ENCODE measurements around the gene PDCD11. TPM values are rescaled to one million over a fixed set of nuclear protein-coding genes. Genes with fewer than 3 reads are reported as not detected.

PDCD11 gene
- total RNA-seq, 1 experiment from 2014 or later = 33.0 TPM

GRCh38 chr10:103373544-103373943 lies 22.9 kb upstream of the PDCD11 start:
- Mint-ChIP-seq H3K27me3 (ENCODE audit: unreplicated experiment) (no peaks in the 10 kb centered on the region), H3K36me3 (ENCODE audit: insufficient read depth, unreplicated experiment) (peaks cover 5% of the 10 kb centered on the region), H3K27ac (ENCODE audit: unreplicated experiment) (no peak overlapping the region), H3K4me1 (ENCODE audit: low read depth, unreplicated experiment) (no peaks in the 10 kb centered on the region), H3K4me3 (ENCODE audit: low read depth, unreplicated experiment) (no peak overlapping the region), H3K9me3 (ENCODE audit: low read depth, unreplicated experiment) (no peaks in the 10 kb centered on the region)
- no TSS peak for BruUV-seq (replicated peaks)
- intact Hi-C loops (cut with micrococcal nuclease; ENCODE audit: unreplicated experiment) = no loop called here
- CTCF ChIA-PET = interaction anchor here (0.7 kb wide), 1 partner anchor 13 kb away, joined by 3 read pairs; no protein-coding TSS in a partner anchor
- TF ChIP-seq CTCF (IDR thresholded peaks at IDR 0.05; ENCODE audit: unreplicated experiment) = no peak
- no peak for DNase-seq

GRCh38 chr10:103374263-103374662 lies 22.2 kb upstream of the PDCD11 start:
- Mint-ChIP-seq H3K4me1 (ENCODE audit: low read depth, unreplicated experiment) (no peaks in the 10 kb centered on the region), H3K36me3 (ENCODE audit: insufficient read depth, unreplicated experiment) (peaks cover 8% of the 10 kb centered on the region), H3K9me3 (ENCODE audit: low read depth, unreplicated experiment) (no peaks in the 10 kb centered on the region), H3K27me3 (ENCODE audit: unreplicated experiment) (no peaks in the 10 kb centered on the region), H3K27ac (ENCODE audit: unreplicated experiment) (no peak overlapping the region), H3K4me3 (ENCODE audit: low read depth, unreplicated experiment) (no peak overlapping the region)
- intact Hi-C loops (cut with micrococcal nuclease; ENCODE audit: unreplicated experiment) = no loop called here
- DNase-seq = no peak
- CTCF ChIA-PET = no interaction called here
- TF ChIP-seq CTCF (IDR thresholded peaks at IDR 0.05; ENCODE audit: unreplicated experiment) = no peak
- no TSS peak for BruUV-seq (replicated peaks)

- no TSS peak for BruUV-seq (replicated peaks)
- Mint-ChIP-seq H3K4me3 (ENCODE audit: low read depth, unreplicated experiment) (no peak overlapping the region), H3K9me3 (ENCODE audit: low read depth, unreplicated experiment) (no peaks in the 10 kb centered on the region), H3K27ac (ENCODE audit: unreplicated experiment) (no peak overlapping the region), H3K36me3 (ENCODE audit: insufficient read depth, unreplicated experiment) (peaks cover 13% of the 10 kb centered on the region), H3K4me1 (ENCODE audit: low read depth, unreplicated experiment) (no peaks in the 10 kb centered on the region), H3K27me3 (ENCODE audit: unreplicated experiment) (no peaks in the 10 kb centered on the region)
- CTCF ChIA-PET = no interaction called here
- intact Hi-C loops (cut with micrococcal nuclease; ENCODE audit: unreplicated experiment) = no loop called here
- DNase-seq = no peak
- TF ChIP-seq CTCF (IDR thresholded peaks at IDR 0.05; ENCODE audit: unreplicated experiment) = no peak
These were observed 13.7 kb upstream of the PDCD11 start for GRCh38 chr10:103382769-103383168.

GRCh38 chr10:103394180-103394579 lies 2.2 kb upstream of the PDCD11 start:
- Mint-ChIP-seq H3K9me3 (ENCODE audit: low read depth, unreplicated experiment) (no peaks in the 10 kb centered on the region), H3K4me3 (ENCODE audit: low read depth, unreplicated experiment) (no peak overlapping the region), H3K4me1 (ENCODE audit: low read depth, unreplicated experiment) (peaks cover 10% of the 10 kb centered on the region), H3K27me3 (ENCODE audit: unreplicated experiment) (no peaks in the 10 kb centered on the region), H3K36me3 (ENCODE audit: insufficient read depth, unreplicated experiment) (peaks cover 53% of the 10 kb centered on the region), H3K27ac (ENCODE audit: unreplicated experiment) (no peak overlapping the region)
- CTCF ChIA-PET = no interaction called here
- intact Hi-C loops (cut with micrococcal nuclease; ENCODE audit: unreplicated experiment) = no loop called here
- BruUV-seq (replicated peaks) = no TSS peak
- no peak for DNase-seq
- no peak for TF ChIP-seq CTCF (IDR thresholded peaks at IDR 0.05; ENCODE audit: unreplicated experiment)

GRCh38 chr10:103395754-103396066 lies 716 bp upstream of the PDCD11 start:
- Mint-ChIP-seq H3K9me3 (ENCODE audit: low read depth, unreplicated experiment) (no peaks in the 10 kb centered on the region), H3K27me3 (ENCODE audit: unreplicated experiment) (no peaks in the 10 kb centered on the region), H3K27ac (ENCODE audit: unreplicated experiment) (peak overlapping the region; percentile 76), H3K4me1 (ENCODE audit: low read depth, unreplicated experiment) (peaks cover 10% of the 10 kb centered on the region), H3K36me3 (ENCODE audit: insufficient read depth, unreplicated experiment) (peaks cover 53% of the 10 kb centered on the region), H3K4me3 (ENCODE audit: low read depth, unreplicated experiment) (peak overlapping the region; percentile 93)
- DNase-seq = no peak
- no peak for TF ChIP-seq CTCF (IDR thresholded peaks at IDR 0.05; ENCODE audit: unreplicated experiment)
- intact Hi-C loops (cut with micrococcal nuclease; ENCODE audit: unreplicated experiment) = no loop called here
- no TSS peak for BruUV-seq (replicated peaks)
- CTCF ChIA-PET = no interaction called here
